K562 (cell line): ENCODE data around the gene STARD13. TPM values are rescaled to one million over a fixed set of nuclear protein-coding genes. Genes with fewer than 3 reads are reported as not detected.
"Not testable (repeated sequence)": the region's sequence is repeated elsewhere in the genome, so short reads cannot be mapped to it uniquely, and the experiment has no call there.

Experiments
- ATAC-seq: fragments of 200-7000 bp; cut with Tn5 transposase; 3 replicates; pipeline ENCODE4 v1.9.1; 2020; ENCODE audit warnings: moderate library complexity
- BruUV-seq: library from RNA; stranded (reverse); fragments of 400-500 nt; replicated peaks from 2 replicates; lab custom pipeline; 2021; lab: Mats Ljungman, UMichigan
- CTCF ChIA-PET: fragments of 300-600 bp; formaldehyde crosslinking; extraction: SDS; loops from one replicate; lab custom pipeline; 2021; ENCODE audit warnings: low intra/inter-chr PET ratio; lab: Yijun Ruan, JAX
- POLR2A ChIA-PET: fragments of 300-600, 350-650 bp; sonication (Branson Sonifier 250); formaldehyde crosslinking; extraction: SDS; loops from one replicate; lab custom pipeline; 2021; ENCODE audit warnings: antibody characterized with exemption, inconsistent platforms; lab: Yijun Ruan, JAX
- DNase-seq, 4 experiments: peaks; one replicate each; pipeline versions ENCODE4 v3.0.0 to v3.0.0-alpha.2; 2011 to 2018; ENCODE audit warnings: low spot score in 3 of 4, mixed read lengths in 3 of 4; ENCODE audit errors: extremely low read depth in 1 of 4
- FAIRE-seq: peaks from 2 replicates; lab custom pipeline; 2011; peaks lifted over from hg19 to GRCh38; lab: Jason Lieb, UNC
- H2AFZ ChIP-seq: 2 replicates; pipeline ENCODE4 v1.6.0; 2011; ENCODE audit warnings: low read depth, low read length, control low read depth, inconsistent platforms
- H3K27ac ChIP-seq: fragments of 200-600 bp; 3 replicates; pipeline ENCODE4 v1.8.0; 2011; ENCODE audit warnings: low read depth, mild to moderate bottlenecking, control low read depth, inconsistent platforms, low read length, moderate library complexity, mixed read lengths; ENCODE audit errors: extremely low read depth
- H3K27me3 ChIP-seq, 2 experiments: fragments of 300-600 bp in 1 of 2; 2 replicates in 1 of 2; 3 replicates in 1 of 2; pipeline versions ENCODE4 v1.6.0 to v1.8.0; 2011; ENCODE audit warnings: inconsistent platforms in 2 of 2, low read length in 2 of 2, mild to moderate bottlenecking in 1 of 2, mixed read lengths in 1 of 2, moderate library complexity in 1 of 2; ENCODE audit not compliant: control insufficient read depth in 2 of 2, insufficient read depth in 2 of 2
- H3K36me3 ChIP-seq: fragments of 300-600 bp; 3 replicates; pipeline ENCODE4 v1.8.0; 2011; ENCODE audit warnings: mild to moderate bottlenecking, low read length, inconsistent platforms; ENCODE audit not compliant: control insufficient read depth, insufficient read depth
- H3K4me1 ChIP-seq, 2 experiments: fragments of 200-600 bp in 1 of 2; replicated peaks in 1 of 2; 2 replicates in 1 of 2; 3 replicates in 1 of 2; pipeline versions ENCODE4 v1.5.1 to v1.8.0; 2011; ENCODE audit warnings: inconsistent platforms in 2 of 2, low read length in 2 of 2, mild to moderate bottlenecking in 1 of 2, mixed read lengths in 1 of 2, moderate library complexity in 1 of 2; ENCODE audit not compliant: control insufficient read depth in 2 of 2, insufficient read depth in 2 of 2
- H3K4me2 ChIP-seq: 2 replicates; pipeline ENCODE4 v1.6.1; 2011; ENCODE audit warnings: low read length, control low read depth, inconsistent platforms, mixed read lengths; ENCODE audit not compliant: insufficient read depth
- H3K4me3 ChIP-seq: fragments of 200-600 bp; sonication (generic), shearing (Covaris generic); 2 replicates; pipeline ENCODE4 v1.5.1; 2016; ENCODE audit warnings: control low read depth, inconsistent platforms
- H3K79me2 ChIP-seq: fragments of 200-600 bp; 3 replicates; pipeline ENCODE4 v1.8.0; 2011; ENCODE audit warnings: low read length, inconsistent platforms; ENCODE audit not compliant: control insufficient read depth, insufficient read depth
- H3K9ac ChIP-seq, 2 experiments: 2 replicates each; pipeline versions ENCODE4 v1.6.0 to v1.6.1; 2011; ENCODE audit warnings: low read depth in 2 of 2, low read length in 2 of 2, control low read depth in 1 of 2, inconsistent platforms in 1 of 2, mild to moderate bottlenecking in 1 of 2, mixed read lengths in 1 of 2; ENCODE audit not compliant: insufficient read depth in 1 of 2
- H3K9me1 ChIP-seq: one replicate; pipeline ENCODE4 v1.6.0; 2011; ENCODE audit warnings: inconsistent platforms, mild to moderate bottlenecking, low read length, moderate library complexity; ENCODE audit not compliant: control insufficient read depth, insufficient read depth
- H3K9me3 ChIP-seq: replicated peaks from 2 replicates; pipeline ENCODE4 v1.5.1; 2011; ENCODE audit warnings: low read depth, low read length, inconsistent platforms; ENCODE audit not compliant: control insufficient read depth, insufficient read depth
- H4K20me1 ChIP-seq: replicated peaks from 2 replicates; pipeline ENCODE4 v1.6.1; 2011; ENCODE audit warnings: low read length, inconsistent platforms, mixed read lengths; ENCODE audit not compliant: control insufficient read depth, insufficient read depth
- CSDE1 ChIP-seq, 2 experiments: fragments of 450-650 bp; IDR thresholded peaks; 2 replicates each; pipeline ENCODE4 v1.6.1; 2016; ENCODE audit warnings: mild to moderate bottlenecking in 1 of 2
- E2F1 ChIP-seq: sonication (generic); formaldehyde crosslinking; IDR thresholded peaks from 2 replicates; pipeline ENCODE4 v1.8.1; 2023; ENCODE audit warnings: mild to moderate bottlenecking, missing genetic modification reagents, moderate library complexity
- FOXJ3 ChIP-seq: sonication (generic); formaldehyde crosslinking; IDR thresholded peaks from 2 replicates; pipeline ENCODE4 v1.4.0; 2020; ENCODE audit warnings: mild to moderate bottlenecking, missing genetic modification reagents
- HEY1 ChIP-seq: fragments of 250-450 bp; sonication (Bioruptor Pico); IDR thresholded peaks from 2 replicates; pipeline ENCODE4 v1.5.0; 2020; ENCODE audit warnings: mild to moderate bottlenecking, moderate library complexity, borderline replicate concordance
- HNRNPK ChIP-seq: fragments of 200-400 bp; formaldehyde crosslinking; IDR thresholded peaks from one replicate; pipeline ENCODE4 v1.6.1; 2018; ENCODE audit warnings: mild to moderate bottlenecking, low read depth, low read length; ENCODE audit not compliant: poor library complexity, severe bottlenecking
- HNRNPUL1 ChIP-seq: fragments of 200-400 bp; formaldehyde crosslinking; IDR thresholded peaks from 2 replicates; pipeline ENCODE4 v1.6.1; 2017; ENCODE audit warnings: low read length
- ILF3 ChIP-seq: fragments of 450-650 bp; IDR thresholded peaks from 2 replicates; pipeline ENCODE4 v1.6.1; 2018; ENCODE audit warnings: antibody characterized with exemption, mild to moderate bottlenecking, moderate library complexity, borderline replicate concordance
- LARP7 ChIP-seq: fragments of 450-650 bp; IDR thresholded peaks from 2 replicates; pipeline ENCODE4 v1.6.1; 2016
- SMAD2 ChIP-seq: fragments of 150-350 bp; IDR thresholded peaks from 2 replicates; pipeline ENCODE4 v1.6.1; 2014; ENCODE audit warnings: low read depth, mild to moderate bottlenecking, low read length
- ZHX1 ChIP-seq: fragments of 150-350 bp; conservative IDR thresholded peaks from 2 replicates; pipeline ENCODE4 v1.6.1; 2014; ENCODE audit warnings: low read length
- ZNF12 ChIP-seq: sonication (generic); formaldehyde crosslinking; IDR thresholded peaks from 2 replicates; pipeline ENCODE4 v1.4.0; 2020; ENCODE audit warnings: mild to moderate bottlenecking, missing genetic modification reagents
- ZNF184 ChIP-seq: sonication (generic); formaldehyde crosslinking; IDR thresholded peaks from 2 replicates; pipeline ENCODE4 v1.5.0; 2020; ENCODE audit warnings: missing genetic modification reagents
- ZNF324 ChIP-seq: fragments of 250-450 bp; sonication (Bioruptor Pico); IDR thresholded peaks from 2 replicates; pipeline ENCODE4 v1.4.0; 2020; ENCODE audit warnings: mild to moderate bottlenecking
- ZNF444 ChIP-seq: fragments of 250-450 bp; sonication (Bioruptor Pico); IDR thresholded peaks from 2 replicates; pipeline ENCODE4 v1.4.0; 2020; ENCODE audit warnings: mild to moderate bottlenecking, moderate library complexity
- WGBS: fragments of 100-300 bp; shearing (Covaris generic); methylation state at CpG from one replicate; pipeline ENCODE4 v1.1.6; 2016; ENCODE audit warnings: low coverage, mixed read lengths; ENCODE audit not compliant: insufficient coverage; ENCODE audit errors: missing lambda C conversion rate; 5-methylcytosine and 5-hydroxymethylcytosine counted together
- in situ Hi-C: fragments of 300-500 bp; cut with MboI; formaldehyde crosslinking; loops from 4 replicates; pipeline ENCODE4 v1.15.0; 2018; ENCODE audit warnings: inconsistent platforms, mixed read lengths
- intact Hi-C: fragments of 100-400 bp; cut with micrococcal nuclease; formaldehyde crosslinking; loops from 2 replicates; pipeline ENCODE4 v1.14.2; 2022
- polyA plus RNA-seq, 8 experiments: library from polyadenylated mRNA; depleted of rRNA in 4 of 8; stranded (reverse) in 5 of 8; unstranded in 3 of 8; fragments of >200 nt; fragmentation: Nextera tagmentation in 2 of 8; fragmentation: Illumina TruSeq in 1 of 8; extraction: Ambion mirVana in 2 of 8; extraction: Trizol in 1 of 8; gene quantifications; 2 replicates each; pipeline versions ENCODE4 v1.2.1 to v1.2.3, GENCODE V29; 2011 to 2014; ENCODE audit warnings: inconsistent platforms in 1 of 8, missing spikeins in 1 of 8
- total RNA-seq, 7 experiments: library from RNA; depleted of rRNA in 6 of 7; stranded (reverse); fragments of >200 nt in 6 of 7; fragmentation: Illumina TruSeq in 2 of 7; extraction: Trizol in 2 of 7; gene quantifications; 2 replicates each; pipeline versions ENCODE4 v1.2.1 to v1.2.3, GENCODE V29; 2011 to 2021; ENCODE audit warnings: low replicate concordance in 1 of 7

The STARD13 gene
- total and polyA plus RNA-seq, 9 of the 15 experiments (the other 6 are each of a cell fraction or from before 2014, with no cell fraction given), result 0.11 TPM; not detected in 8

- in situ Hi-C loops, result loop anchor here (25.0 kb wide), 1 partner anchor 469 kb away; no protein-coding TSS in a partner anchor
- Histone ChIP-seq H3K9me3 (no peaks in the 10 kb centered on the region), H3K9ac (no peak overlapping the region), H3K4me1 (no peaks in the 10 kb centered on the region), H3K27me3 (no peaks in the 10 kb centered on the region), H3K27ac (no peak overlapping the region), H3K9me1 (no peaks in the 10 kb centered on the region)
- no TSS peak for BruUV-seq
- ATAC-seq (no peak), DNase-seq (no peak), FAIRE-seq (no peak)
- intact Hi-C loops, result no loop called here
- POLR2A ChIA-PET, result no interaction called here
- TF ChIP-seq LARP7 (no peak), HEY1 (CRISPR knock-in tag) (no peak), ZHX1 (no peak), SMAD2 (no peak), CSDE1 (IDR thresholded peaks at IDR 0.05) (no peak), ZNF184 (no peak), ZNF444 (CRISPR knock-in tag) (no peak), ZNF12 (CRISPR knock-in tag) (no peak), HNRNPK (no peak), HNRNPUL1 (no peak), FOXJ3 (CRISPR knock-in tag) (no peak), E2F1 (CRISPR knock-in tag) (no peak), ZNF324 (CRISPR knock-in tag) (no peak), ILF3 (no peak)
- TF ChIP-seq, all 486 proteins: peak for 0
- WGBS, result 0% methylated on average over 2 of the region's 2 CpGs
- H3K36me3 ChIP-seq, result no peaks in the 10 kb centered on the region
- no peaks in the 10 kb centered on the region for H4K20me1 ChIP-seq
- H3K79me2 ChIP-seq, result no peaks in the 10 kb centered on the region
- H3K4me3 ChIP-seq, result no peak overlapping the region
- no peak overlapping the region for H2AFZ ChIP-seq
- no peak overlapping the region for H3K4me2 ChIP-seq
- CTCF ChIA-PET, result no interaction called here
Observed at GRCh38 chr13:33242984-33243617, 42.5 kb downstream of the STARD13 start.

- ATAC-seq, H3K4me1 ChIP-seq, H3K4me3 ChIP-seq, H3K27ac ChIP-seq, H3K4me2 ChIP-seq, FAIRE-seq, H3K9me3 ChIP-seq, H3K27me3 ChIP-seq, H2AFZ ChIP-seq, POLR2A ChIA-PET, H3K9me1 ChIP-seq, H3K79me2 ChIP-seq, BruUV-seq, H4K20me1 ChIP-seq, H3K36me3 ChIP-seq, DNase-seq, intact Hi-C loops, H3K9ac ChIP-seq, CTCF ChIA-PET: not testable (repeated sequence)
- 0% methylated on average over 3 of the region's 6 CpGs for WGBS
- in situ Hi-C loops, result loop anchor here (25.0 kb wide), 1 partner anchor 470 kb away; no protein-coding TSS in a partner anchor
Observed at GRCh38 chr13:33242372-33242771, 43.2 kb downstream of the STARD13 start.
